Liver (tissue), 9 donors: ENCODE results near the gene BCKDK. TPM values are rescaled to one million over a fixed set of nuclear protein-coding genes. Genes with fewer than 3 reads are reported as not detected.
"Not testable (repeated sequence)": the region's sequence is repeated elsewhere in the genome, so short reads cannot be mapped to it uniquely, and the experiment has no call there.

Experiments
- DNase-seq: peaks from one replicate; pipeline ENCODE4 v3.0.0-alpha.2; 2017; ENCODE audit warnings: low spot score
- H3K27ac ChIP-seq, 2 donors: one replicate each; pipeline ENCODE4 v1.7.0; 2013; ENCODE audit warnings: inconsistent platforms in 2 of 2, low read length in 2 of 2, control low read depth in 1 of 2, low read depth in 1 of 2, mild to moderate bottlenecking in 1 of 2
- H3K27me3 ChIP-seq, 4 donors: one replicate each; pipeline versions ENCODE4 v1.6.1 to v1.7.0; 2013; ENCODE audit warnings: low read length in 3 of 4, inconsistent platforms in 1 of 4, mild to moderate bottlenecking in 1 of 4, moderate library complexity in 1 of 4; ENCODE audit not compliant: control insufficient read depth in 4 of 4, insufficient read depth in 4 of 4
- H3K36me3 ChIP-seq, 4 donors: one replicate each; pipeline versions ENCODE4 v1.6.1 to v1.7.0; 2013; ENCODE audit warnings: low read length in 3 of 4, mild to moderate bottlenecking in 3 of 4, low read depth in 1 of 4, moderate library complexity in 1 of 4; ENCODE audit not compliant: control insufficient read depth in 4 of 4, insufficient read depth in 3 of 4
- H3K4me1 ChIP-seq, 4 donors: one replicate each; pipeline versions ENCODE4 v1.6.1 to v1.7.0; 2013; ENCODE audit warnings: low read length in 3 of 4, mild to moderate bottlenecking in 3 of 4, moderate library complexity in 1 of 4; ENCODE audit not compliant: control insufficient read depth in 4 of 4, insufficient read depth in 4 of 4
- H3K4me3 ChIP-seq, 3 donors: one replicate each; pipeline versions ENCODE4 v1.6.1 to v1.7.0; 2013; ENCODE audit warnings: low read length in 3 of 3, control low read depth in 1 of 3, low read depth in 1 of 3, mild to moderate bottlenecking in 1 of 3
- H3K9ac ChIP-seq, 2 donors: one replicate each; pipeline ENCODE4 v1.7.0; 2013; ENCODE audit warnings: low read length in 2 of 2, mild to moderate bottlenecking in 2 of 2, moderate library complexity in 2 of 2, control low read depth in 1 of 2, low read depth in 1 of 2
- H3K9me3 ChIP-seq, 4 donors: one replicate each; pipeline versions ENCODE4 v1.6.1 to v1.7.0; 2013; ENCODE audit warnings: low read length in 3 of 4; ENCODE audit not compliant: control insufficient read depth in 4 of 4
- EGR1 ChIP-seq, 2 donors: IDR thresholded peaks; 2 replicates each; pipeline ENCODE4 v1.6.1; 2016 to 2018; ENCODE audit warnings: antibody characterized with exemption in 2 of 2, low read depth in 2 of 2
- GABPA ChIP-seq, 2 donors: IDR thresholded peaks in 1 of 2; conservative IDR thresholded peaks in 1 of 2; 2 replicates each; pipeline ENCODE4 v1.6.1; 2016; ENCODE audit warnings: antibody characterized with exemption in 2 of 2, mild to moderate bottlenecking in 1 of 2, moderate library complexity in 1 of 2
- HNF4A ChIP-seq, 2 donors: conservative IDR thresholded peaks; 2 replicates each; pipeline ENCODE4 v1.6.1; 2016; ENCODE audit warnings: antibody characterized with exemption in 2 of 2, mild to moderate bottlenecking in 2 of 2
- HNF4G ChIP-seq: IDR thresholded peaks from 2 replicates; pipeline ENCODE4 v1.6.1; 2016; ENCODE audit warnings: antibody characterized with exemption
- JUND ChIP-seq, 2 donors: IDR thresholded peaks; 2 replicates each; pipeline ENCODE4 v1.6.1; 2016; ENCODE audit warnings: antibody characterized with exemption in 2 of 2
- NR2F2 ChIP-seq: IDR thresholded peaks from 2 replicates; pipeline ENCODE4 v1.6.1; 2016; ENCODE audit warnings: antibody characterized with exemption
- RXRA ChIP-seq, 2 donors: IDR thresholded peaks; 2 replicates each; pipeline ENCODE4 v1.6.1; 2017 to 2018; ENCODE audit warnings: antibody characterized with exemption in 2 of 2, mild to moderate bottlenecking in 1 of 2
- TAF1 ChIP-seq: conservative IDR thresholded peaks from 2 replicates; pipeline ENCODE4 v1.6.1; 2016; ENCODE audit warnings: antibody characterized with exemption, mild to moderate bottlenecking
- YY1 ChIP-seq: IDR thresholded peaks from 2 replicates; pipeline ENCODE4 v1.6.1; 2016; ENCODE audit warnings: antibody characterized with exemption, mild to moderate bottlenecking
- WGBS: extraction: QIAGEN DNeasy Blood & Tissue Kit; methylation state at CpG from one replicate; pipeline ENCODE4 v1.1.7; 2013; 5-methylcytosine and 5-hydroxymethylcytosine counted together
- polyA plus RNA-seq, 2 donors: library from polyadenylated mRNA; stranded (reverse) in 1 of 2; unstranded in 1 of 2; fragments of 200-250 nt in 1 of 2; fragments of >200 nt in 1 of 2; fragmentation: Nextera tagmentation in 1 of 2; extraction: Ambion mirVana in 1 of 2; gene quantifications; one replicate each; pipeline versions ENCODE4 v1.2.1 to v1.2.3, GENCODE V29; 2013 to 2015
- total RNA-seq, 2 donors: library from RNA; depleted of rRNA; stranded (reverse); fragments of >200 nt; gene quantifications; one replicate each; pipeline ENCODE4 v1.2.3, GENCODE V29; 2014
- TF ChIP-seq, protein P1 (sequence below): IDR thresholded peaks from 2 replicates; pipeline ENCODE4 v1.6.1; 2016; ENCODE audit warnings: antibody characterized with exemption, mild to moderate bottlenecking
- TF ChIP-seq, protein P2 (sequence below): fragments of 150-350 bp; IDR thresholded peaks from 2 replicates; pipeline ENCODE4 v1.5.1; 2017; ENCODE audit warnings: improper control_type of control experiment, low read depth, low read length; ENCODE audit not compliant: missing input control
- donor health status: healthy.
- donor health status: healthy.
- donor health status: healthy.
- donor health status: healthy.
- donor health status: healthy.

The BCKDK gene
- total and polyA plus RNA-seq, 4 donors, result 10.0 to 41.6 (median 34.9) TPM

DNA sequence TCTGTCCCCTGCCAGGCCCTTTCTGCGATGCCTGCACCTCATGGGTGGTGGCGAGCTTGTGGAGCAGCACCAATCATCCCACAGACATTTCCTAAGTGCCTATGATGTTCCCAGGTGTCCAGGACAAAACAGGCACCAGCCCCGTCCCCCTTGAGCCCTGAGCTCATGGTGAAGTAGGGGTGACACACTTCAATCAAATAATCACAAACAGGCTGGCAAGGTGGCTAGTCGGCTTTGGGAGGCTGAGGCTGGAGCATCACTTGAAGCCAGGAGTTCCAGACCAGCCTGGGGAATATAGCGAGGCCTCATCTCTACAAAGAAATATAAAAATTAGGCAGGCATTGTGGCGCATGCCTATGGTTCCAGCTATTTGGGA lies 28.1 kb downstream of the BCKDK start:
- Histone ChIP-seq H3K27me3 (no peaks in the 10 kb centered on the region), H3K4me3 (no peak overlapping the region), H3K27ac (no peak overlapping the region), H3K36me3 (peaks cover 5 to 13% (median 8%) of the 10 kb centered on the region in 4 donors), H3K9me3 (no peaks in the 10 kb centered on the region), H3K4me1 (peaks cover 6 to 30% (median 15%) of the 10 kb centered on the region in 4 donors), H3K9ac (no peak overlapping the region)
- TF ChIP-seq, protein P1, sequence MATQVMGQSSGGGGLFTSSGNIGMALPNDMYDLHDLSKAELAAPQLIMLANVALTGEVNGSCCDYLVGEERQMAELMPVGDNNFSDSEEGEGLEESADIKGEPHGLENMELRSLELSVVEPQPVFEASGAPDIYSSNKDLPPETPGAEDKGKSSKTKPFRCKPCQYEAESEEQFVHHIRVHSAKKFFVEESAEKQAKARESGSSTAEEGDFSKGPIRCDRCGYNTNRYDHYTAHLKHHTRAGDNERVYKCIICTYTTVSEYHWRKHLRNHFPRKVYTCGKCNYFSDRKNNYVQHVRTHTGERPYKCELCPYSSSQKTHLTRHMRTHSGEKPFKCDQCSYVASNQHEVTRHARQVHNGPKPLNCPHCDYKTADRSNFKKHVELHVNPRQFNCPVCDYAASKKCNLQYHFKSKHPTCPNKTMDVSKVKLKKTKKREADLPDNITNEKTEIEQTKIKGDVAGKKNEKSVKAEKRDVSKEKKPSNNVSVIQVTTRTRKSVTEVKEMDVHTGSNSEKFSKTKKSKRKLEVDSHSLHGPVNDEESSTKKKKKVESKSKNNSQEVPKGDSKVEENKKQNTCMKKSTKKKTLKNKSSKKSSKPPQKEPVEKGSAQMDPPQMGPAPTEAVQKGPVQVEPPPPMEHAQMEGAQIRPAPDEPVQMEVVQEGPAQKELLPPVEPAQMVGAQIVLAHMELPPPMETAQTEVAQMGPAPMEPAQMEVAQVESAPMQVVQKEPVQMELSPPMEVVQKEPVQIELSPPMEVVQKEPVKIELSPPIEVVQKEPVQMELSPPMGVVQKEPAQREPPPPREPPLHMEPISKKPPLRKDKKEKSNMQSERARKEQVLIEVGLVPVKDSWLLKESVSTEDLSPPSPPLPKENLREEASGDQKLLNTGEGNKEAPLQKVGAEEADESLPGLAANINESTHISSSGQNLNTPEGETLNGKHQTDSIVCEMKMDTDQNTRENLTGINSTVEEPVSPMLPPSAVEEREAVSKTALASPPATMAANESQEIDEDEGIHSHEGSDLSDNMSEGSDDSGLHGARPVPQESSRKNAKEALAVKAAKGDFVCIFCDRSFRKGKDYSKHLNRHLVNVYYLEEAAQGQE, result no peak
- no peak for TF ChIP-seq YY1
- TF ChIP-seq NR2F2, result no peak
- TF ChIP-seq HNF4A (conservative IDR thresholded peaks at IDR 0.05), result no peak
- TF ChIP-seq HNF4G, result no peak
- TF ChIP-seq EGR1 (IDR thresholded peaks at IDR 0.05; ENCODE audit: low read depth in 2 of 2), result no peak
- no peak for TF ChIP-seq TAF1
- no peak for TF ChIP-seq GABPA (IDR thresholded peaks at IDR 0.05 in 1 of 2, conservative IDR thresholded peaks at IDR 0.05 in 1 of 2)
- no peak for TF ChIP-seq RXRA (IDR thresholded peaks at IDR 0.05)
- no peak for TF ChIP-seq JUND (IDR thresholded peaks at IDR 0.05)
- TF ChIP-seq, protein P2, sequence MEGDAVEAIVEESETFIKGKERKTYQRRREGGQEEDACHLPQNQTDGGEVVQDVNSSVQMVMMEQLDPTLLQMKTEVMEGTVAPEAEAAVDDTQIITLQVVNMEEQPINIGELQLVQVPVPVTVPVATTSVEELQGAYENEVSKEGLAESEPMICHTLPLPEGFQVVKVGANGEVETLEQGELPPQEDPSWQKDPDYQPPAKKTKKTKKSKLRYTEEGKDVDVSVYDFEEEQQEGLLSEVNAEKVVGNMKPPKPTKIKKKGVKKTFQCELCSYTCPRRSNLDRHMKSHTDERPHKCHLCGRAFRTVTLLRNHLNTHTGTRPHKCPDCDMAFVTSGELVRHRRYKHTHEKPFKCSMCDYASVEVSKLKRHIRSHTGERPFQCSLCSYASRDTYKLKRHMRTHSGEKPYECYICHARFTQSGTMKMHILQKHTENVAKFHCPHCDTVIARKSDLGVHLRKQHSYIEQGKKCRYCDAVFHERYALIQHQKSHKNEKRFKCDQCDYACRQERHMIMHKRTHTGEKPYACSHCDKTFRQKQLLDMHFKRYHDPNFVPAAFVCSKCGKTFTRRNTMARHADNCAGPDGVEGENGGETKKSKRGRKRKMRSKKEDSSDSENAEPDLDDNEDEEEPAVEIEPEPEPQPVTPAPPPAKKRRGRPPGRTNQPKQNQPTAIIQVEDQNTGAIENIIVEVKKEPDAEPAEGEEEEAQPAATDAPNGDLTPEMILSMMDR, result no peak
- DNase-seq, result no peak
- WGBS, result 87% methylated on average over 6 of the region's 6 CpGs

DNA sequence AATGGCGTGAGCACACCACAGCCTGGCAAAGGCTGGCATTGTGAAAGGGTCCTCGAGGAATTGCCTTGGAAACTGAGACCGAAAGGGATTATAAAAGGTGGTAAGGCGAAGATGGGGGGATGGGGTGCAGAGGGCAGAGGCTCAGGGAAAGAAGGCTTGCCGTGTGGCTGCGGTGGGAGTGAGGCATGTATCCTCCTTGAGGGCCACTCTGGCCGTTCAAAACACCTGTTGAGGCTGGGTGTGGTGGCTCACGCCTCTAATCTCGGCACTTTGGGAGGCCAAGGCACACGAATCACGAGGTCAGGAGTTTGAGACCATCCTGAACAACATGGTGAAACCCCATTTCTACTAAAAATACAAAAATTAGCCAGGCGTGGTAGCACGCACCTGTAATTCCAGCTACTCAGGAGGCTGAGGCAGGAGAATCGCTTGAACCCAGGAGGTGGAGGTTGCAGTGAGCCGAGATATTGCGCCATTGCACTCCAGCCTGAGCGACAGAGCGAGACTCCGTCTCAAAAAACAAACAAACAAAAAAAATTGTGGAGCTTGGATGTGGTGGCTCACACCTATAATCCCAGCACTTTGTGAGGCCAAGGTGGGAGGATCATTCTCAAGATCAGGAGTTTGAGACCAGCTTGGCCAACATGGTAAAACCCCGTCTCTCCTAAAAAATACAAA lies 28.8 kb downstream of the BCKDK start:
- DNase-seq, H3K9ac ChIP-seq, H3K36me3 ChIP-seq, H3K27ac ChIP-seq, H3K9me3 ChIP-seq, H3K27me3 ChIP-seq, H3K4me3 ChIP-seq: not testable (repeated sequence)
- 90% methylated on average over 20 of the region's 20 CpGs for WGBS
- peaks cover 11 to 37% (median 22%) of the 10 kb centered on the region in 4 donors for H3K4me1 ChIP-seq
